ENCODE data around the gene MINDY4B. TPM values are rescaled to one million over a fixed set of nuclear protein-coding genes. Genes with fewer than 3 reads are reported as not detected.

Gene MINDY4B
- total RNA-seq, 4 donors from 2014 or later, result not detected

GRCh38 chr3:150902988-150903387 is 2.3 kb downstream of the MINDY4B start:
- Histone ChIP-seq H3K4me1 (no peaks in the 10 kb centered on the region), H3K27me3 (no peaks in the 10 kb centered on the region), H3K9me3 (no peaks in the 10 kb centered on the region), H3K36me3 (no peaks in the 10 kb centered on the region), H3K4me3 (no peak overlapping the region), H3K27ac (no peak overlapping the region)
- TF ChIP-seq POLR2A (IDR thresholded peaks at IDR 0.05) (no peak), EP300 (IDR thresholded peaks at IDR 0.05) (no peak)
- TF ChIP-seq, protein P1, sequence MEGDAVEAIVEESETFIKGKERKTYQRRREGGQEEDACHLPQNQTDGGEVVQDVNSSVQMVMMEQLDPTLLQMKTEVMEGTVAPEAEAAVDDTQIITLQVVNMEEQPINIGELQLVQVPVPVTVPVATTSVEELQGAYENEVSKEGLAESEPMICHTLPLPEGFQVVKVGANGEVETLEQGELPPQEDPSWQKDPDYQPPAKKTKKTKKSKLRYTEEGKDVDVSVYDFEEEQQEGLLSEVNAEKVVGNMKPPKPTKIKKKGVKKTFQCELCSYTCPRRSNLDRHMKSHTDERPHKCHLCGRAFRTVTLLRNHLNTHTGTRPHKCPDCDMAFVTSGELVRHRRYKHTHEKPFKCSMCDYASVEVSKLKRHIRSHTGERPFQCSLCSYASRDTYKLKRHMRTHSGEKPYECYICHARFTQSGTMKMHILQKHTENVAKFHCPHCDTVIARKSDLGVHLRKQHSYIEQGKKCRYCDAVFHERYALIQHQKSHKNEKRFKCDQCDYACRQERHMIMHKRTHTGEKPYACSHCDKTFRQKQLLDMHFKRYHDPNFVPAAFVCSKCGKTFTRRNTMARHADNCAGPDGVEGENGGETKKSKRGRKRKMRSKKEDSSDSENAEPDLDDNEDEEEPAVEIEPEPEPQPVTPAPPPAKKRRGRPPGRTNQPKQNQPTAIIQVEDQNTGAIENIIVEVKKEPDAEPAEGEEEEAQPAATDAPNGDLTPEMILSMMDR (IDR thresholded peaks at IDR 0.05), result no peak
- no peak for DNase-seq (ENCODE audit: low spot score in 2 of 2)
- 89 to 90% methylated on average over 2 of the region's 2 CpGs for WGBS, 2 donors

DNA sequence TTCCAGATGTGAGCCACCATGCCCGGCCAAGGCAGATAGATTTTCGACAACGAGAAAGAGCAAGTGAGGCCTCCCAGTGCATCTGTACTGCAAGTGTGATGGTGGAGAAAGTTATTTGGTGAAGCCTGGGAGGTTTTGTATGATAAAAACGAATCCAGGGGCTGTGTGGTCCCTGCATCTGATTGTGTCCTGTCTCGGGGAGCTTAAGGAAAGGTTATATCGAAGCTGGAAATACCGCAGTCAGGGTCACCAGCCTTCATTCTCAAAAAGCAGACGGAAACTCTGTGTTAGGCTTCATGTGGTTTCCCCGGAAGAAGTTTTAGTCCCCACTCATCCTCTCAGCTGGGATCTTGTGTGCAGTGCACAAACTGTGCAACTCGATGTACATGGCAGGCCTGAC is 3.4 kb downstream of the MINDY4B start:
- no peak overlapping the region for H3K4me3 ChIP-seq
- 89 to 92% methylated on average over 10 of the region's 10 CpGs for WGBS, 2 donors
- no peak for DNase-seq (ENCODE audit: low spot score in 2 of 2)
- TF ChIP-seq POLR2A (IDR thresholded peaks at IDR 0.05) (no peak), EP300 (IDR thresholded peaks at IDR 0.05) (no peak)
- TF ChIP-seq, protein P1 (IDR thresholded peaks at IDR 0.05), result no peak
- H3K27ac ChIP-seq, result no peak overlapping the region
- no peaks in the 10 kb centered on the region for H3K4me1 ChIP-seq
- no peaks in the 10 kb centered on the region for H3K36me3 ChIP-seq
- no peaks in the 10 kb centered on the region for H3K27me3 ChIP-seq
- no peaks in the 10 kb centered on the region for H3K9me3 ChIP-seq

GRCh38 chr3:150899141-150899540 is 6.1 kb downstream of the MINDY4B start:
- no peaks in the 10 kb centered on the region for H3K9me3 ChIP-seq
- WGBS, 2 donors, result 36 to 51% methylated on average over 2 of the region's 2 CpGs
- TF ChIP-seq, protein P1 (IDR thresholded peaks at IDR 0.05), result no peak
- no peak for TF ChIP-seq POLR2A (IDR thresholded peaks at IDR 0.05)
- TF ChIP-seq EP300 (IDR thresholded peaks at IDR 0.05), result no peak

GRCh38 chr3:150898046-150898754 is 7.0 kb downstream of the MINDY4B start:
- no peak for TF ChIP-seq EP300 (IDR thresholded peaks at IDR 0.05)
- H3K4me3 ChIP-seq, result no peak overlapping the region
- no peaks in the 10 kb centered on the region for H3K36me3 ChIP-seq
- H3K27me3 ChIP-seq, result no peaks in the 10 kb centered on the region
- no peak for DNase-seq (ENCODE audit: low spot score in 2 of 2)
- no peak overlapping the region for H3K27ac ChIP-seq
- no peaks in the 10 kb centered on the region for H3K4me1 ChIP-seq
- H3K9me3 ChIP-seq, result no peaks in the 10 kb centered on the region
- 65 to 67% methylated on average over 3 of the region's 3 CpGs for WGBS, 2 donors

More at GRCh38 chr3:150899141-150899540, 6.1 kb downstream of the MINDY4B start:
- no peak for DNase-seq (ENCODE audit: low spot score in 2 of 2)
- Histone ChIP-seq H3K4me1 (no peaks in the 10 kb centered on the region), H3K4me3 (no peak overlapping the region), H3K27me3 (no peaks in the 10 kb centered on the region), H3K27ac (no peak overlapping the region), H3K36me3 (no peaks in the 10 kb centered on the region)

GRCh38 chr3:150897592-150897991 is 7.6 kb downstream of the MINDY4B start:
- Histone ChIP-seq H3K36me3 (no peaks in the 10 kb centered on the region), H3K4me3 (no peak overlapping the region), H3K4me1 (no peaks in the 10 kb centered on the region), H3K27ac (no peak overlapping the region), H3K9me3 (no peaks in the 10 kb centered on the region), H3K27me3 (no peaks in the 10 kb centered on the region)
- DNase-seq (ENCODE audit: low spot score in 2 of 2), result no peak
- TF ChIP-seq EP300 (IDR thresholded peaks at IDR 0.05), result no peak
- no peak for TF ChIP-seq POLR2A (IDR thresholded peaks at IDR 0.05)
- WGBS, 2 donors, result 87 to 96% methylated on average over 3 of the region's 3 CpGs

DNA sequence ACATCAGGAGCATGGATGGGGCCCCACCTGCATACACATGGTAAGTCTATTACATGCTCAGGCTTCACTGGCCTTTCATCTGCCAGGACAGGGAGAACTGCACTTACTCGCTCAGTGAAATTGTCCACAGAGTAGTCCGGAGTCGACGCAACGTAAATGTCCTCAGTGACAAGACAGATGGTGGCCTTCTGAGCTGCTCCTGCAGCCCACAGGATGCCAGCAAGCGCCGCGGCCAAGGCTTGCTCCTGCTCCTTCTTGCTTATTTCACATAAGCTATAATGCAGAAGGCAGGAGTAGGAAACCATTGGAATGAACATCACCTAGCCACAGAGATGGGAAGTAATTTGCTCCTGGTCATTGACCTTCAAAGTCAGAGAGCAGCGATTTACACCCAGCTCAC is 14.4 kb downstream of the MINDY4B start:
- Histone ChIP-seq H3K36me3 (no peaks in the 10 kb centered on the region), H3K27me3 (no peaks in the 10 kb centered on the region), H3K4me3 (no peak overlapping the region), H3K4me1 (no peaks in the 10 kb centered on the region), H3K27ac (no peak overlapping the region), H3K9me3 (peaks cover 0 to 6% (median 0%) of the 10 kb centered on the region in 4 donors)
- TF ChIP-seq POLR2A (IDR thresholded peaks at IDR 0.05) (no peak), EP300 (IDR thresholded peaks at IDR 0.05) (no peak)
- TF ChIP-seq, protein P1 (IDR thresholded peaks at IDR 0.05), result no peak
- DNase-seq (ENCODE audit: low spot score in 2 of 2), result no peak
- WGBS, 2 donors, result 87 to 92% methylated on average over 9 of the region's 9 CpGs

Data from tibial nerve (tissue), 4 donors.